ENCODE results near the gene QRICH2.

Gene QRICH2

GRCh38 chr17:76341301-76341700 lies 33.2 kb upstream of the QRICH2 start:
- Histone ChIP-seq H2BK12ac (ENCODE audit: low read length) (no peak overlapping the region), H2BK120ac (ENCODE audit: insufficient read depth, low read length, poor library complexity) (no peak overlapping the region), H3K9ac (ENCODE audit: low read length) (no peak overlapping the region), H2AK5ac (ENCODE audit: low read length) (no peak overlapping the region), H3K14ac (ENCODE audit: low read length) (no peak overlapping the region), H4K91ac (ENCODE audit: low read depth, low read length) (no peak overlapping the region), H3K79me2 (ENCODE audit: control insufficient read depth, insufficient read depth, low read length, poor library complexity) (no peaks in the 10 kb centered on the region), H3K79me1 (ENCODE audit: low read length) (no peaks in the 10 kb centered on the region), H3K27ac (ENCODE audit: low read depth, low read length) (no peak overlapping the region), H3K4me1 (ENCODE audit: control insufficient read depth in 1 of 2, insufficient read depth in 2 of 2, low read length in 2 of 2) (no peaks in the 10 kb centered on the region), H3K27me3 (ENCODE audit: insufficient read depth, low read length) (no peaks in the 10 kb centered on the region), H3K18ac (ENCODE audit: low read length) (no peak overlapping the region), H3K9me3 (ENCODE audit: insufficient read depth, low read depth, low read length) (peaks cover 2% of the 10 kb centered on the region), H3K36me3 (ENCODE audit: control insufficient read depth in 1 of 2, insufficient read depth in 2 of 2, low read length in 2 of 2) (peaks cover 5 to 9% of the 10 kb centered on the region in 2 experiments), H4K8ac (ENCODE audit: low read depth, low read length) (no peak overlapping the region), H4K12ac (ENCODE audit: low read depth, low read length) (no peak overlapping the region), H3K4me2 (ENCODE audit: low read length) (no peak overlapping the region), H3K4ac (ENCODE audit: low read depth, low read length) (no peak overlapping the region), H3K23ac (ENCODE audit: low read length) (no peak overlapping the region), H2BK5ac (ENCODE audit: low read depth, low read length, poor library complexity) (no peak overlapping the region), H3K4me3 (ENCODE audit: low read depth, low read length) (no peak overlapping the region), H2AFZ (ENCODE audit: insufficient read depth, low read length, poor library complexity) (no peak overlapping the region)
- WGBS (ENCODE audit: extremely low coverage, insufficient coverage, insufficient read length): no CpG with 5 or more reads among the region's 6 CpGs
- DNase-seq: peak; percentile 55 to 76

- Histone ChIP-seq H3K14ac (ENCODE audit: low read length) (no peak overlapping the region), H2BK12ac (ENCODE audit: low read length) (no peak overlapping the region), H2AK5ac (ENCODE audit: low read length) (no peak overlapping the region), H3K36me3 (ENCODE audit: control insufficient read depth in 1 of 2, insufficient read depth in 2 of 2, low read length in 2 of 2) (peaks cover 0 to 4% of the 10 kb centered on the region in 2 experiments), H3K4me3 (ENCODE audit: low read depth, low read length) (no peak overlapping the region), H3K79me2 (ENCODE audit: control insufficient read depth, insufficient read depth, low read length, poor library complexity) (no peaks in the 10 kb centered on the region), H3K18ac (ENCODE audit: low read length) (no peak overlapping the region), H4K8ac (ENCODE audit: low read depth, low read length) (no peak overlapping the region), H3K4me1 (ENCODE audit: control insufficient read depth in 1 of 2, insufficient read depth in 2 of 2, low read length in 2 of 2) (peaks cover 0 to 2% of the 10 kb centered on the region in 2 experiments), H2AFZ (ENCODE audit: insufficient read depth, low read length, poor library complexity) (no peak overlapping the region), H3K23ac (ENCODE audit: low read length) (no peak overlapping the region), H3K9me3 (ENCODE audit: insufficient read depth, low read depth, low read length) (peaks cover 2% of the 10 kb centered on the region), H2BK5ac (ENCODE audit: low read depth, low read length, poor library complexity) (no peak overlapping the region), H3K4me2 (ENCODE audit: low read length) (no peak overlapping the region), H3K27ac (ENCODE audit: low read depth, low read length) (no peak overlapping the region), H3K4ac (ENCODE audit: low read depth, low read length) (no peak overlapping the region), H3K79me1 (ENCODE audit: low read length) (no peaks in the 10 kb centered on the region), H2BK120ac (ENCODE audit: insufficient read depth, low read length, poor library complexity) (no peak overlapping the region), H3K27me3 (ENCODE audit: insufficient read depth, low read length) (no peaks in the 10 kb centered on the region), H3K9ac (ENCODE audit: low read length) (no peak overlapping the region), H4K12ac (ENCODE audit: low read depth, low read length) (no peak overlapping the region), H4K91ac (ENCODE audit: low read depth, low read length) (no peak overlapping the region)
- WGBS (ENCODE audit: extremely low coverage, insufficient coverage, insufficient read length): no CpG with 5 or more reads among the region's 6 CpGs
- peak in 1 of 2 donors; percentile 56 for DNase-seq
These were observed 29.3 kb upstream of the QRICH2 start for GRCh38 chr17:76337413-76337777.

GRCh38 chr17:76336756-76337412 lies 28.8 kb upstream of the QRICH2 start:
- Histone ChIP-seq H3K36me3 (ENCODE audit: control insufficient read depth in 1 of 2, insufficient read depth in 2 of 2, low read length in 2 of 2) (peaks cover 2 to 4% of the 10 kb centered on the region in 2 experiments), H3K14ac (ENCODE audit: low read length) (no peak overlapping the region), H3K9ac (ENCODE audit: low read length) (no peak overlapping the region), H2BK5ac (ENCODE audit: low read depth, low read length, poor library complexity) (no peak overlapping the region), H4K8ac (ENCODE audit: low read depth, low read length) (no peak overlapping the region), H3K79me1 (ENCODE audit: low read length) (no peaks in the 10 kb centered on the region), H3K4me3 (ENCODE audit: low read depth, low read length) (no peak overlapping the region), H3K23ac (ENCODE audit: low read length) (no peak overlapping the region), H2AK5ac (ENCODE audit: low read length) (no peak overlapping the region), H4K91ac (ENCODE audit: low read depth, low read length) (no peak overlapping the region), H3K4me1 (ENCODE audit: control insufficient read depth in 1 of 2, insufficient read depth in 2 of 2, low read length in 2 of 2) (peaks cover 0 to 2% of the 10 kb centered on the region in 2 experiments), H3K27ac (ENCODE audit: low read depth, low read length) (no peak overlapping the region), H3K9me3 (ENCODE audit: insufficient read depth, low read depth, low read length) (peaks cover 2% of the 10 kb centered on the region), H2BK120ac (ENCODE audit: insufficient read depth, low read length, poor library complexity) (no peak overlapping the region), H2BK12ac (ENCODE audit: low read length) (no peak overlapping the region), H3K79me2 (ENCODE audit: control insufficient read depth, insufficient read depth, low read length, poor library complexity) (no peaks in the 10 kb centered on the region), H4K12ac (ENCODE audit: low read depth, low read length) (no peak overlapping the region), H2AFZ (ENCODE audit: insufficient read depth, low read length, poor library complexity) (no peak overlapping the region), H3K4ac (ENCODE audit: low read depth, low read length) (no peak overlapping the region), H3K18ac (ENCODE audit: low read length) (no peak overlapping the region), H3K4me2 (ENCODE audit: low read length) (no peak overlapping the region), H3K27me3 (ENCODE audit: insufficient read depth, low read length) (no peaks in the 10 kb centered on the region)
- DNase-seq: no peak
- WGBS (ENCODE audit: extremely low coverage, insufficient coverage, insufficient read length): no CpG with 5 or more reads among the region's 7 CpGs

GRCh38 chr17:76335716-76336381 lies 27.8 kb upstream of the QRICH2 start:
- Histone ChIP-seq H2BK5ac (ENCODE audit: low read depth, low read length, poor library complexity) (no peak overlapping the region), H2BK12ac (ENCODE audit: low read length) (no peak overlapping the region), H3K9ac (ENCODE audit: low read length) (no peak overlapping the region), H3K4me3 (ENCODE audit: low read depth, low read length) (no peak overlapping the region), H3K27ac (ENCODE audit: low read depth, low read length) (no peak overlapping the region), H3K4me2 (ENCODE audit: low read length) (no peak overlapping the region), H3K4ac (ENCODE audit: low read depth, low read length) (no peak overlapping the region), H3K18ac (ENCODE audit: low read length) (no peak overlapping the region), H3K36me3 (ENCODE audit: control insufficient read depth in 1 of 2, insufficient read depth in 2 of 2, low read length in 2 of 2) (peaks cover 2 to 4% of the 10 kb centered on the region in 2 experiments), H3K79me2 (ENCODE audit: control insufficient read depth, insufficient read depth, low read length, poor library complexity) (no peaks in the 10 kb centered on the region), H2BK120ac (ENCODE audit: insufficient read depth, low read length, poor library complexity) (no peak overlapping the region), H3K23ac (ENCODE audit: low read length) (no peak overlapping the region), H3K27me3 (ENCODE audit: insufficient read depth, low read length) (no peaks in the 10 kb centered on the region), H3K9me3 (ENCODE audit: insufficient read depth, low read depth, low read length) (peaks cover 2% of the 10 kb centered on the region), H2AFZ (ENCODE audit: insufficient read depth, low read length, poor library complexity) (no peak overlapping the region), H4K12ac (ENCODE audit: low read depth, low read length) (no peak overlapping the region), H3K79me1 (ENCODE audit: low read length) (no peaks in the 10 kb centered on the region), H3K4me1 (ENCODE audit: control insufficient read depth in 1 of 2, insufficient read depth in 2 of 2, low read length in 2 of 2) (peaks cover 0 to 2% of the 10 kb centered on the region in 2 experiments), H2AK5ac (ENCODE audit: low read length) (no peak overlapping the region), H3K14ac (ENCODE audit: low read length) (no peak overlapping the region), H4K8ac (ENCODE audit: low read depth, low read length) (no peak overlapping the region), H4K91ac (ENCODE audit: low read depth, low read length) (no peak overlapping the region)
- DNase-seq: no peak
- WGBS (ENCODE audit: extremely low coverage, insufficient coverage, insufficient read length): no CpG with 5 or more reads among the region's 9 CpGs

All from trophoblast cell (in vitro differentiated cells and primary cell).